OCI-M2 (cell line): ENCODE results near the gene APBB2.

Source experiments
- DNase-seq: peaks from one replicate; lab custom pipeline; 2025; ENCODE audit not compliant: unreplicated experiment; lab: John Stamatoyannopoulos, UW

The APBB2 gene

DNA sequence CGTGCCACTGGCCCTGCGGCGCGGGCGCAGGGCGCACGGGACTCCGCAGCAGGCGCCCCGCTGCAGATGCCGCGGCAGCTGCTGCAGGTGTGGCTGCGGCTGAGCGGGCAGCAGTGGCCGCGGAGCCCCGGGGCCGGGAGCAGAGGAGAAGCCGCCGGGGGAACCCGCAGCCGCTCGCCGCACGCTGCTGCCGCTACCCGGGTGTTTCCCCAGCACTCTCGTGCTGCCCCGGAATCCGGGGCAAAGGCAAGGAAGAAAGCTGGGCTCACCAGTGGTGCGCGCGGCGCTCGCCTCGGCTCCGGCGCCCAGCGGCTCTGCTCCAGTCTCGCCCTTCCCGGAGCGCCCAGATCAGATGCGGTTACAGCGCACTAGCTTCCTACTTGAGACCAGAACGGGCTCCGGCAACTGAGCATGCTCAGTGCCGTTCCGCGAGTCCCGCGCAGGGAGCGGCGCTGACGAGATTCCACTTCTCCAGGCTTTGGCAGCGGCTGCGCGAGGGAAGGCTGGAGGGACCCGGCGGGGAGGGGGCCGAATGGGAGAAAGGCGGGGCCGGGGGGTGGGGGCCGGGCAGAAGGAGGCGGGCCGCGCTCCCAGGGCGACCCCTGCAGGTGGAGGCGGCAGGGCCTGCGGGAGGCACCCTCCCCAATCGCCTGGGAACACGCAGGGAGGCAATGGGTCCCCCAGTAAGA lies at the start of gene APBB2:
TSS of gene APBB2 (minus strand) at position 407 of the 689 bp plus-strand sequence. CDS start 181,288 bp downstream, outside the sequence.
- DNase-seq: no peak

DNA sequence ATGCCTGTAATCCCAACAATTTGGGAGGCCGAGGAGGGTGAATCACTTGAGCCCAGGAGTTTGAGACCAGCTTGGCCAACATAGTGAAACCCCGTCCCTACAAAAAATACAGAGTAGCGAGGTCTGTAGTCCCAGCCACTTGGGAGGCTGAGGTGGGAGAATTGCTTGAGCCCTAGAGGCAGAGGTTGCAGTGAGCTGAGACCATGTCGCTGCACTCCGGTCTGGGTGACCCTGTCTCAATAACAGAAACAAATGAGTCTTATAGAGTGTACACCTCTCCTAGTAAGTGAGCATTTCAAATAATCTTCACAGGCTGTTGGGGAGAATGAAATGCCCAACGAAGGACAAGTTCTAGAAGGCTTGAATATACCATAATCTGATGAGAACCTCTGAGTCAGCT lies 47.9 kb upstream of the APBB2 start:
- no peak for DNase-seq

- no peak for DNase-seq
Measured at GRCh38 chr4:41260116-41260733, 45.9 kb upstream of the APBB2 start.

DNA sequence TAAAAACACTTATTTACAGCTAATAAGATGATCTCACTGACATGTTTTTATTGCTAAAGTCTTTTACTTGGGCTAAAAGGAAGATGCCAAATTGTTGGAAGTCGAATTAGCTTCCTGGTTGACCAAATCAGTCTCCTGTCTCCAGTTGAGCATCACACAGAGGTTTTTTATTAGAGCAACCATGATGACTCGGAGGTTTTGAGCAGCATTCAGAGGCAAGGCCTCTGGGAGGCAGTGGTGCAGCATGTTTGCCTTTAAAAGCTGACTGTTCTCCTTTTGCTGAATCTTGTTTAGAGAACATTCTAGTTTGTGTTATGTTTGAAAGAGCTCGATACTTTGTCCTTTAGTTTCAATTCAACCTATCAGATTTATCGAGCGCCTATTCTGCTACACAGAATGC lies 44.4 kb upstream of the APBB2 start:
- no peak for DNase-seq

- DNase-seq: no peak
Measured at GRCh38 chr4:41257906-41258305, 43.6 kb upstream of the APBB2 start.

GRCh38 chr4:41257257-41257901 lies 43.0 kb upstream of the APBB2 start:
- no peak for DNase-seq

DNA sequence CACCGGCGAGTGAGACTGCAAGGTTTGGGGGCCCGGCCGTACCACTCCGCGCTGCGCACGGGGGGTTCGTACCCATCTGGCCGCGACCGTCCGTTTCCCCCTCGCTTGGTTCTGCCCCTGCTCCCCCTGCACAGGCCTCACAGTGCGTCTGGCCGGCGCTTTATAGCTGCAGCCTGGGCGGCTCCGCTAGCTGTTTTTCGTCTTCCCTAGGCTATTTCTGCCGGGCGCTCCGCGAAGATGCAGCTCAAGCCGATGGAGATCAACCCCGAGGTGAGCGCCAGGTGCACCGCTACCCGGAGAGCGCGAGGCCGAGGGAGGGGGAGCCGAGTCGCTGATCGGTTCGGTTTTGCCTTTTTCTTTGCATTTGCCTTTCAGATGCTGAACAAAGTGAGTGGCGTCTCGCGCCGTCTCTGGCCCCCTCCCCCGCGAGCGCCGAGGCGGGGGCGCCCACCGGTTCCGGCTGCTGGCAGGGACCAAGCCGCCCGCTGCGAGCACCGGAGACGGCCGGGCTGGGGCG lies 42.5 kb upstream of the APBB2 start, which contains the start of gene UCHL1:
TSS of gene UCHL1 (plus strand) at position 189 of the 517 bp plus-strand sequence. CDS start at position 238, 49 bp downstream.
- no peak for DNase-seq

GRCh38 chr4:41256131-41256739 lies 41.9 kb upstream of the APBB2 start:
- no peak for DNase-seq

DNA sequence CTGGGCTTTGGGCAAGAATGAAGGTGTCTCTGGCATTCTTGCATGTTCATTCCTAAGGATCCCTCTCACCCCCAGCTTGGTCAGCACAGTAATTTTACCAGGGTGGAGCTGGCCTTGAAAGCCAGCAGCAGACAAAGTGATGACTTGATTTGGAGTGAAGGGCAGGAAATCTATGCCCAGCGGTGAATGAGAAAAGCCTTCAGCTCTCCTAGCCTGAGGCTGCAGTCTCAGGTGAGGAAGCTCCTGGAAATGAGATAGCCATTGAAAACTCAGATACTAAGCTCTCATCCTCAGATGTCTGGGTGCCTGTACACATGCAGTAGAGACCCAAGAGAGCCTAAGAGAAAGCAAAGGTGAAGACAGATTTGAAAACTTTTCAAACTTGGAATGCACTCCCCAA lies 31.6 kb upstream of the APBB2 start:
- no peak for DNase-seq

DNA sequence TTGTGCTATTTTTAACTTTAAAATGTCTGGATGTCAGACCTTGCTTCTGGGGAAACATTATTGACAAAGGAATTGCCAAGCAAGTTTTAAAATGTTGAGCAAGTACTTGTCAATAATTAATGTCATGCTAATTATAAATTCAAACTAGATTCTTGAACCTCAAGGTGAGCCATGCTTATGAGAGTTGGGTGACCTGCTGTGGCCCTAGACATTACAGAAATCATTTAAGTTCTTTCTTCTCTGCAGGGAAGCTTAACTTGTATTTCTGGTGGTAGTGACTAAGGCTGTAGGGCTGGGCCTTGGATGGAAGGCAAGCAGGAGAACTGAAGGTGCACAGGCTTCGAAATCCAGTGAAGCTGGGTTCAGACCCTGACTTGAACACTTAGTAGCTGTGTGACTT lies 27.6 kb upstream of the APBB2 start:
- no peak for DNase-seq

DNA sequence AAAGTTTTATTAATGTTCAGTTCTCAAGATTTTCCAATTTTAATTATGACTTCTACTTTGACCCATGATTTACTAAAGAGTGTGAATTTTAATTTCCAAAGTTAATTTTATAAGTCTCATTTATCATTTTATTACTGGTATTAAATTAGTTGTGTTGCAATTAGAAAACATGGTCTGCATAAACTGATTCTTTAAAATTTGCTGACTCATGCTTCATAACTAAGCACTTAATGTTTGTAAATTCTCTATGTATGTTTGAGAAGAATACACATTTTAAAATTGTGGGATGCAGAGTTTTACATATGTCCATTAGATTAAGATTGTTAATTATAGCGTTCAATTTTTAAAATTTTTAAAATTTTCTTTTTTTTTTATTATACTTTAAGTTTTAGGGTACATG lies 22.2 kb upstream of the APBB2 start:
- no peak for DNase-seq

DNA sequence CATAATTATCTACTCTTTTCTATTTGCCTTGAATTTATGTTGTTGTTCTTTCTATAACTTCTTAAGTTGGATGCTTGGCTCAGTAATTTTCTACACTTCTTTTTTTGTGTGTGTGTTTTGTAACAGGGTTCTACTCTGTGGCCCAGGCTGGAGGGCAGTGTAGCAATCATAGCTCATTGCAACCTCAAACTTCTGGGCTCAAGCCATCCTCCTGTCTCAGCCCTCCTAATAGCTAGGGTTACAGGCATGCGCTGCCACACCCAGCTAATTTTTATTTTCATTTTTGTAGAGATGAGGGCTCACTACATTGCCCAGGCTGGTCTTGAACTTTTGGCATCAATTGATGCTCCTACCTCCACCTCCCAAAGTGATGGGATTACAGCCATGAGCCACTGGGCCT lies 21.7 kb upstream of the APBB2 start:
- DNase-seq: no peak

- no peak for DNase-seq
Measured at GRCh38 chr4:41232856-41233255, 18.5 kb upstream of the APBB2 start.

DNA sequence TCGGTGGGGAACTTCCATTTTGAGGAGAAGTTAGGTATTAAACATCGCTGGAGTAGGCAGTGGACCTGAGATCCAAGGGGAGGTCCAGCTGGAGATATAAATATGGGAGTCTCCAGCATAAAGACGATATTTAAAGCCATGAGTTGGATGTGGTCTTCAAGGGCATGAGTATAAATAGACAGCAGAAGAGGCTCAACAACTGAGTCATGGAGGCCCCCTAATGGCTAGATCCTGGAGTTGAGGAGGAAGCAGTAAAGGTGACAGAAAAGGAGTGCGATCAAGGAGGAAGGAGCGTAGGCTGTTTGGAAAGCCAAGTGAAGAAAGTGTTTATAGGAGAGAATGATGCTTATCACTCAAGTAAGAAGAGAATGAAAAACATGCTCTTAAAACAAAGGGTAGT lies 18.1 kb upstream of the APBB2 start:
- DNase-seq: no peak

DNA sequence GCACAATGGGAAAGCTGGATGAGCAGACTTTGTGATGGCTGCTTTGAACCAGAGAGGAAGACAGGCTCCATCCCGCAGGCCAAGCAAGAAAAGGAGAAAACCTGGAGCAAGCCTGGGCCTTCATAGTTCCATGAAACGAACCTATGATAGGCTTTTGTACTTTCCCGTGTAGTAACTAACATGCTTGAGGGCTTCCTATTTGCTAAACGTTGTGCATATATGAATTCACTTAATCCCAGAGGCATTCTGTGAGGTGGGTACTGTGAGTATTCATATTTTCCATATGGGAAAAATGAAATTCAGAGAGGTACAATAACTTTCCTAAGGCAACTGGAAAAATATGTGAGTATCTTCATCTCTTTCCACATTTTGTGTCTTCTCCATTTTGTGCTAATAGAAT lies 13.6 kb upstream of the APBB2 start:
- no peak for DNase-seq

DNA sequence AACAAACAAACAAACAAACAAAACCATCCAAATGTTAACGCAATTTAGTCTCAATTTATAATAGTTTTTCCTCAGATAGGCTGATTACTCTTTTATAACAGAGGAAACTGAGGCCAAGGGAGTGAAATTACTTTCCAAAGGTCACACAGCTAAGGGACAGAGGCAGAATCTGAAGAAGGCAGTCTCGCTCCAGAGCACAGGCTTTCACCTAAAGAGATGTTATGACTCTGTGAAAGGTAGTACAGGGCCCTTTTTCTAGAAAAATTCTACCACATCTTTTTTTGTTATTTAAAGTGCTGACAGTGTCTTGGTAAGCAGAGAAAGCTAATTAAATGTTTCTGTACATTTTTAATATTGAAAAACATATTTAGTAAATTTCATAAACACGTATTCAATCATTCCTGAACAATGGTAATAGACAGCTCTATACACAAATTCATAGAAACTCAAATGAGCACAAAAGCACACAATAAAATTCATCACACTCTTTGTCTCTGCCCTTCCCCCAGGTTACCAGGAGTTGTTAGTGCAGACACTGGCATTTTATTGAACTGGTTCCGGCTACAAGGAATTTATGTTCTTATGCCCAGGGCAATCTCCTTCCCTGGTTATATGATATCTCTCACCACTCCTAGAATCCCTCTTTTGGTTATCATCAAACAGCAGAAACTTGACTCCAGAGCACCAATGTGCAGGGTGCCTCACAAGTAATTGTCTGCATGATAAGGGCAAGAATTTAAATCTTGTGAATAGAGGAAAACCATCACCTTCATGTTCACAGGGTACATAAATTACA lies 7.7 kb upstream of the APBB2 start:
- DNase-seq: no peak

- DNase-seq: no peak
Measured at GRCh38 chr4:41219421-41219950, 5.1 kb upstream of the APBB2 start.

- no peak for DNase-seq
Measured at GRCh38 chr4:41218703-41219102, 4.4 kb upstream of the APBB2 start.

- DNase-seq: no peak
Measured at GRCh38 chr4:41217374-41217773, 3.0 kb upstream of the APBB2 start.

DNA sequence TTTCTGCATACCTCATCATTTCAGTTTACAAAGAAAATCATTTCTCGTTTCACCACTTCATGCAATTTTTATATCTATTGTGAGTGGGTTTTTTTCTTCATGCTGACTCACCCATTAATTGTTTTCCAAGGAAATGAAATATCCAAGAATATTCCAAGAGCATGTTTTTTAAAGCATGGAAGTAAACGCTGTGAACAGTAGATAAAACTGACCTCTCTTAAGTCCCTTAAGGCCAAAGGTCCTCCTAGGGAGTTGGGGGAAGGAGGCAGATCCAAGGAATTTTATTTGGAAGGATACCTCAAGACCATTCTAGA lies 2.6 kb upstream of the APBB2 start:
- no peak for DNase-seq
